HEK293 (cell line): ENCODE results near the gene FLT3LG.

Experiments used
- CTCF ChIA-PET: fragments of 350-600 bp; formaldehyde crosslinking; extraction: SDS; loops from one replicate; lab custom pipeline; 2021; ENCODE audit warnings: antibody characterized with exemption; lab: Yijun Ruan, JAX
- POLR2A ChIA-PET: fragments of 300-600 bp; formaldehyde crosslinking; extraction: SDS; loops from one replicate; lab custom pipeline; 2020; ENCODE audit warnings: antibody characterized with exemption, inconsistent platforms; lab: Yijun Ruan, JAX
- H3K27ac ChIP-seq: fragments of 200-500 bp; sonication (Bioruptor generic); 2 replicates; pipeline ENCODE4 v1.5.1; 2014; ENCODE audit warnings: low read depth, low read length, control low read depth, inconsistent platforms; ENCODE audit errors: extremely low read depth
- H3K36me3 ChIP-seq, 2 experiments: fragments of 200-500 bp in 1 of 2; sonication (Bioruptor generic) in 1 of 2; 1 replicate in 1 of 2; 2 replicates in 1 of 2; pipeline ENCODE4 v1.5.1; 2014 to 2017; ENCODE audit warnings: inconsistent platforms in 2 of 2, low read length in 2 of 2; ENCODE audit not compliant: control insufficient read depth in 2 of 2, insufficient read depth in 1 of 2
- H3K4me1 ChIP-seq: fragments of 200-500 bp; sonication (Bioruptor generic); 2 replicates; pipeline ENCODE4 v1.5.1; 2014; ENCODE audit warnings: mild to moderate bottlenecking, low read length, inconsistent platforms; ENCODE audit not compliant: control insufficient read depth, insufficient read depth
- H3K4me3 ChIP-seq: 2 replicates; pipeline ENCODE4 v1.5.1; 2011; ENCODE audit warnings: low read depth, mild to moderate bottlenecking, control low read depth, low read length, moderate library complexity
- H3K9me3 ChIP-seq: fragments of 200-500 bp; sonication (Bioruptor generic); 2 replicates; pipeline ENCODE4 v1.5.1; 2014; ENCODE audit warnings: low read depth, low read length, inconsistent platforms; ENCODE audit not compliant: control insufficient read depth, insufficient read depth
- EGR2 ChIP-seq: fragments of 450-650 bp; formaldehyde crosslinking; IDR thresholded peaks from 2 replicates; pipeline ENCODE4 v1.5.1; 2016; ENCODE audit warnings: low read depth, missing biosample characterization, missing genetic modification characterization
- MZF1 ChIP-seq: fragments of 450-650 bp; formaldehyde crosslinking; IDR thresholded peaks from 2 replicates; pipeline ENCODE4 v1.5.1; 2017; ENCODE audit warnings: missing biosample characterization, missing genetic modification characterization, borderline replicate concordance
- SP7 ChIP-seq: fragments of 450-650 bp; formaldehyde crosslinking; IDR thresholded peaks from 2 replicates; pipeline ENCODE4 v1.5.1; 2016; ENCODE audit warnings: missing biosample characterization, missing genetic modification characterization
- TRIM28 ChIP-seq: IDR thresholded peaks from 2 replicates; pipeline ENCODE4 v1.6.1; 2011; ENCODE audit warnings: low read length, control low read depth, borderline replicate concordance
- ZBTB48 ChIP-seq: fragments of 450-650 bp; formaldehyde crosslinking; IDR thresholded peaks from 2 replicates; pipeline ENCODE4 v1.5.1; 2016; ENCODE audit warnings: missing biosample characterization, missing genetic modification characterization
- ZFHX2 ChIP-seq: fragments of 450-650 bp; formaldehyde crosslinking; conservative IDR thresholded peaks from 2 replicates; pipeline ENCODE4 v1.5.1; 2016; ENCODE audit warnings: missing biosample characterization, missing genetic modification characterization
- ZFP3 ChIP-seq: fragments of 450-650 bp; formaldehyde crosslinking; IDR thresholded peaks from 2 replicates; pipeline ENCODE4 v1.5.1; 2016; ENCODE audit warnings: low read depth, missing biosample characterization, missing genetic modification characterization
- ZFP41 ChIP-seq: fragments of 450-650 bp; formaldehyde crosslinking; IDR thresholded peaks from 2 replicates; pipeline ENCODE4 v1.5.1; 2016; ENCODE audit warnings: missing biosample characterization, missing genetic modification characterization, borderline replicate concordance
- ZNF114 ChIP-seq: fragments of 450-650 bp; formaldehyde crosslinking; IDR thresholded peaks from 2 replicates; pipeline ENCODE4 v1.5.0; 2017; ENCODE audit warnings: missing biosample characterization, missing genetic modification characterization
- ZNF211 ChIP-seq: fragments of 450-650 bp; formaldehyde crosslinking; IDR thresholded peaks from 2 replicates; pipeline ENCODE4 v1.5.1; 2016; ENCODE audit warnings: low read depth, missing biosample characterization, missing genetic modification characterization
- ZNF302 ChIP-seq: fragments of 450-650 bp; formaldehyde crosslinking; IDR thresholded peaks from 2 replicates; pipeline ENCODE4 v1.5.1; 2016; ENCODE audit warnings: missing biosample characterization, missing genetic modification characterization, low read depth
- ZNF335 ChIP-seq: fragments of 450-650 bp; formaldehyde crosslinking; conservative IDR thresholded peaks from 2 replicates; pipeline ENCODE4 v1.5.1; 2016; ENCODE audit warnings: missing biosample characterization, missing genetic modification characterization
- ZNF416 ChIP-seq: fragments of 450-650 bp; formaldehyde crosslinking; IDR thresholded peaks from 2 replicates; pipeline ENCODE4 v1.5.1; 2016; ENCODE audit warnings: missing biosample characterization, missing genetic modification characterization
- ZNF473 ChIP-seq: fragments of 450-650 bp; formaldehyde crosslinking; IDR thresholded peaks from 2 replicates; pipeline ENCODE4 v1.5.1; 2017; ENCODE audit warnings: missing biosample characterization, missing genetic modification characterization
- ZNF629 ChIP-seq: fragments of 450-650 bp; formaldehyde crosslinking; IDR thresholded peaks from 2 replicates; pipeline ENCODE4 v1.5.1; 2017; ENCODE audit warnings: missing biosample characterization, missing genetic modification characterization
- ZNF658 ChIP-seq: fragments of 450-650 bp; formaldehyde crosslinking; IDR thresholded peaks from 2 replicates; pipeline ENCODE4; 2016; ENCODE audit warnings: missing biosample characterization, missing genetic modification characterization
- ZNF747 ChIP-seq: fragments of 450-650 bp; formaldehyde crosslinking; IDR thresholded peaks from 2 replicates; pipeline ENCODE4 v1.5.1; 2016; ENCODE audit warnings: missing biosample characterization, missing genetic modification characterization
- ZNF76 ChIP-seq: fragments of 450-650 bp; formaldehyde crosslinking; IDR thresholded peaks from 2 replicates; pipeline ENCODE4; 2016; ENCODE audit warnings: low read depth, missing biosample characterization, missing genetic modification characterization, borderline replicate concordance
- ZSCAN30 ChIP-seq: fragments of 450-650 bp; IDR thresholded peaks from 2 replicates; pipeline ENCODE4 v1.5.1; 2018; ENCODE audit warnings: missing biosample characterization, mild to moderate bottlenecking, missing genetic modification characterization, moderate library complexity
- TF ChIP-seq, protein P1 (sequence below): fragments of 450-650 bp; formaldehyde crosslinking; IDR thresholded peaks from 2 replicates; pipeline ENCODE4 v1.5.1; 2017; ENCODE audit warnings: missing biosample characterization, missing genetic modification characterization
- TF ChIP-seq, protein P2 (sequence below): fragments of 450-650 bp; formaldehyde crosslinking; IDR thresholded peaks from 2 replicates; pipeline ENCODE4 v1.5.1; 2016; ENCODE audit warnings: missing biosample characterization, missing genetic modification characterization
- TF ChIP-seq, protein P3 (sequence below): fragments of 450-650 bp; formaldehyde crosslinking; IDR thresholded peaks from 2 replicates; pipeline ENCODE4 v1.5.1; 2016; ENCODE audit warnings: missing biosample characterization, missing genetic modification characterization
- TF ChIP-seq, protein P4 (sequence below): fragments of 450-650 bp; formaldehyde crosslinking; IDR thresholded peaks from 2 replicates; pipeline ENCODE4 v1.5.1; 2016; ENCODE audit warnings: missing biosample characterization, missing genetic modification characterization, low read depth
- TF ChIP-seq, protein P5 (sequence below): fragments of 450-650 bp; formaldehyde crosslinking; IDR thresholded peaks from 2 replicates; pipeline ENCODE4 v1.5.1; 2016; ENCODE audit warnings: missing biosample characterization, missing genetic modification characterization, borderline replicate concordance
- TF ChIP-seq, protein P6 (sequence below): fragments of 450-650 bp; formaldehyde crosslinking; IDR thresholded peaks from 2 replicates; pipeline ENCODE4 v1.5.1; 2016; ENCODE audit warnings: missing biosample characterization, missing genetic modification characterization

Gene FLT3LG

DNA sequence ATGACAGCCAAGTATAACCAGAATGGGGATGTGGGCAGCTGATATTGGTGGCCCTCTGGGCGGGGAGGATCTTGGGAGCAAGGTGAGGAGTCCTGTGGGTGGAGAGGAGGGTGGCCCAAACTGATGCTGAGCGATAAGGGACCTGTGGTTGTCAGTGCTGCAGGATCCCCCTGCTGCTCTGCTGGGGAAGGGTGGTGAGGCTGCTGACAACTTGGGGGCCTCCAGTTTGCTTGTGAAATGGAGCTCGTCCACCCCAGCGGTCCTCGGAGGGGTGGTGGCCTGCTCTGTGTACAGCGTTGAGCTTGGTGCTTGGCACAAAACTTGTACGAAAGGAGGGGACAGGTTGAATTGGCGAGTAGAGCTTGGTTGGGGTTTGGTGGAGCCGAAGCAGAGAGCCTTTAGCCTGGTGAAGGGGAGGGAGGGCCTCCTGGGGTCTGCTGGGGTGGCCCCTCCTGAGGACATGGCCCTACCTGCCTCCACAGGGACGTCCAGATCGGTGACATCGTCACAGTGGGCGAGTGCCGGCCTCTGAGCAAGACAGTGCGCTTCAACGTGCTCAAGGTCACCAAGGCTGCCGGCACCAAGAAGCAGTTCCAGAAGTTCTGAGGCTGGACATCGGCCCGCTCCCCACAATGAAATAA, 25.1 kb downstream of the FLT3LG start:
- POLR2A ChIA-PET, result interaction anchor here (0.7 to 1.6 kb wide), 6 partner anchors 46 to 268 kb away, joined by 3 to 5 read pairs (median 3); partner anchors contain the start of genes ALDH16A1 and AP2A1
- Histone ChIP-seq H3K4me1 (peaks cover 7% of the 10 kb centered on the region), H3K9me3 (no peaks in the 10 kb centered on the region), H3K27ac (peak overlapping the region; percentile 40; the same call in 1 of the 2 replicates), H3K4me3 (no peak overlapping the region), H3K36me3 (peaks cover 15 to 37% of the 10 kb centered on the region in 2 experiments)
- CTCF ChIA-PET, result interaction anchor here (1.0 kb wide), 2 partner anchors 25 to 71 kb away, joined by 5 to 7 read pairs; partner anchors contain the start of gene FLT3LG
- TF ChIP-seq ZBTB48 (no peak), ZNF114 (no peak), SP7 (tag by site-specific recombination) (no peak), ZSCAN30 (tag by site-specific recombination) (no peak), ZNF76 (tag by site-specific recombination) (no peak), ZNF747 (tag by site-specific recombination) (no peak), ZNF211 (tag by site-specific recombination) (no peak), ZNF658 (tag by site-specific recombination) (no peak), ZNF416 (tag by site-specific recombination) (no peak), ZNF335 (no peak), ZNF629 (tag by site-specific recombination) (no peak), ZFP3 (tag by site-specific recombination) (no peak), ZNF473 (no peak), ZFHX2 (tag by site-specific recombination) (peak; percentile 48), ZNF302 (tag by site-specific recombination) (no peak), ZFP41 (tag by site-specific recombination) (no peak), MZF1 (tag by site-specific recombination) (no peak), TRIM28 (no peak), EGR2 (tag by site-specific recombination) (peak; percentile 57)
- TF ChIP-seq, protein P1, sequence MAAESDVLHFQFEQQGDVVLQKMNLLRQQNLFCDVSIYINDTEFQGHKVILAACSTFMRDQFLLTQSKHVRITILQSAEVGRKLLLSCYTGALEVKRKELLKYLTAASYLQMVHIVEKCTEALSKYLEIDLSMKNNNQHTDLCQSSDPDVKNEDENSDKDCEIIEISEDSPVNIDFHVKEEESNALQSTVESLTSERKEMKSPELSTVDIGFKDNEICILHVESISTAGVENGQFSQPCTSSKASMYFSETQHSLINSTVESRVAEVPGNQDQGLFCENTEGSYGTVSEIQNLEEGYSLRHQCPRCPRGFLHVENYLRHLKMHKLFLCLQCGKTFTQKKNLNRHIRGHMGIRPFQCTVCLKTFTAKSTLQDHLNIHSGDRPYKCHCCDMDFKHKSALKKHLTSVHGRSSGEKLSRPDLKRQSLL, result no peak
- TF ChIP-seq, protein P2, sequence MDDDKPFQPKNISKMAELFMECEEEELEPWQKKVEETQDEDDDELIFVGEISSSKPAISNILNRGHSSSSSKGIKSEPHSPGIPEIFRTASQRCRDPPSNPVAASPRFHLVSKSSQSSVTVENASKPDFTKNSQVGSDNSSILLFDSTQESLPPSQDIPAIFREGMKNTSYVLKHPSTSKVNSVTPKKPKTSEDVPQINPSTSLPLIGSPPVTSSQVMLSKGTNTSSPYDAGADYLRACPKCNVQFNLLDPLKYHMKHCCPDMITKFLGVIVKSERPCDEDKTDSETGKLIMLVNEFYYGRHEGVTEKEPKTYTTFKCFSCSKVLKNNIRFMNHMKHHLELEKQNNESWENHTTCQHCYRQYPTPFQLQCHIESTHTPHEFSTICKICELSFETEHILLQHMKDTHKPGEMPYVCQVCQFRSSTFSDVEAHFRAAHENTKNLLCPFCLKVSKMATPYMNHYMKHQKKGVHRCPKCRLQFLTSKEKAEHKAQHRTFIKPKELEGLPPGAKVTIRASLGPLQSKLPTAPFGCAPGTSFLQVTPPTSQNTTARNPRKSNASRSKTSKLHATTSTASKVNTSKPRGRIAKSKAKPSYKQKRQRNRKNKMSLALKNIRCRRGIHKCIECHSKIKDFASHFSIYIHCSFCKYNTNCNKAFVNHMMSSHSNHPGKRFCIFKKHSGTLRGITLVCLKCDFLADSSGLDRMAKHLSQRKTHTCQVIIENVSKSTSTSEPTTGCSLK (tag by site-specific recombination), result no peak
- TF ChIP-seq, protein P3, sequence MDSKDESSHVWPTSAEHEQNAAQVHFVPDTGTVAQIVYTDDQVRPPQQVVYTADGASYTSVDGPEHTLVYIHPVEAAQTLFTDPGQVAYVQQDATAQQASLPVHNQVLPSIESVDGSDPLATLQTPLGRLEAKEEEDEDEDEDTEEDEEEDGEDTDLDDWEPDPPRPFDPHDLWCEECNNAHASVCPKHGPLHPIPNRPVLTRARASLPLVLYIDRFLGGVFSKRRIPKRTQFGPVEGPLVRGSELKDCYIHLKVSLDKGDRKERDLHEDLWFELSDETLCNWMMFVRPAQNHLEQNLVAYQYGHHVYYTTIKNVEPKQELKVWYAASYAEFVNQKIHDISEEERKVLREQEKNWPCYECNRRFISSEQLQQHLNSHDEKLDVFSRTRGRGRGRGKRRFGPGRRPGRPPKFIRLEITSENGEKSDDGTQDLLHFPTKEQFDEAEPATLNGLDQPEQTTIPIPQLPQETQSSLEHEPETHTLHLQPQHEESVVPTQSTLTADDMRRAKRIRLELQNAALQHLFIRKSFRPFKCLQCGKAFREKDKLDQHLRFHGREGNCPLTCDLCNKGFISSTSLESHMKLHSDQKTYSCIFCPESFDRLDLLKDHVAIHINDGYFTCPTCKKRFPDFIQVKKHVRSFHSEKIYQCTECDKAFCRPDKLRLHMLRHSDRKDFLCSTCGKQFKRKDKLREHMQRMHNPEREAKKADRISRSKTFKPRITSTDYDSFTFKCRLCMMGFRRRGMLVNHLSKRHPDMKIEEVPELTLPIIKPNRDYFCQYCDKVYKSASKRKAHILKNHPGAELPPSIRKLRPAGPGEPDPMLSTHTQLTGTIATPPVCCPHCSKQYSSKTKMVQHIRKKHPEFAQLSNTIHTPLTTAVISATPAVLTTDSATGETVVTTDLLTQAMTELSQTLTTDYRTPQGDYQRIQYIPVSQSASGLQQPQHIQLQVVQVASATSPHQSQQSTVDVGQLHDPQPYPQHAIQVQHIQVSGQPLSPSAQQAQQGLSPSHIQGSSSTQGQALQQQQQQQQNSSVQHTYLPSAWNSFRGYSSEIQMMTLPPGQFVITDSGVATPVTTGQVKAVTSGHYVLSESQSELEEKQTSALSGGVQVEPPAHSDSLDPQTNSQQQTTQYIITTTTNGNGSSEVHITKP (tag by site-specific recombination), result peak; percentile 68
- TF ChIP-seq, protein P4, sequence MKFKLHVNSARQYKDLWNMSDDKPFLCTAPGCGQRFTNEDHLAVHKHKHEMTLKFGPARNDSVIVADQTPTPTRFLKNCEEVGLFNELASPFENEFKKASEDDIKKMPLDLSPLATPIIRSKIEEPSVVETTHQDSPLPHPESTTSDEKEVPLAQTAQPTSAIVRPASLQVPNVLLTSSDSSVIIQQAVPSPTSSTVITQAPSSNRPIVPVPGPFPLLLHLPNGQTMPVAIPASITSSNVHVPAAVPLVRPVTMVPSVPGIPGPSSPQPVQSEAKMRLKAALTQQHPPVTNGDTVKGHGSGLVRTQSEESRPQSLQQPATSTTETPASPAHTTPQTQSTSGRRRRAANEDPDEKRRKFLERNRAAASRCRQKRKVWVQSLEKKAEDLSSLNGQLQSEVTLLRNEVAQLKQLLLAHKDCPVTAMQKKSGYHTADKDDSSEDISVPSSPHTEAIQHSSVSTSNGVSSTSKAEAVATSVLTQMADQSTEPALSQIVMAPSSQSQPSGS, result 0 out of 2 replicates have a peak, but pooled peaks have one; percentile 4
- TF ChIP-seq, protein P5, sequence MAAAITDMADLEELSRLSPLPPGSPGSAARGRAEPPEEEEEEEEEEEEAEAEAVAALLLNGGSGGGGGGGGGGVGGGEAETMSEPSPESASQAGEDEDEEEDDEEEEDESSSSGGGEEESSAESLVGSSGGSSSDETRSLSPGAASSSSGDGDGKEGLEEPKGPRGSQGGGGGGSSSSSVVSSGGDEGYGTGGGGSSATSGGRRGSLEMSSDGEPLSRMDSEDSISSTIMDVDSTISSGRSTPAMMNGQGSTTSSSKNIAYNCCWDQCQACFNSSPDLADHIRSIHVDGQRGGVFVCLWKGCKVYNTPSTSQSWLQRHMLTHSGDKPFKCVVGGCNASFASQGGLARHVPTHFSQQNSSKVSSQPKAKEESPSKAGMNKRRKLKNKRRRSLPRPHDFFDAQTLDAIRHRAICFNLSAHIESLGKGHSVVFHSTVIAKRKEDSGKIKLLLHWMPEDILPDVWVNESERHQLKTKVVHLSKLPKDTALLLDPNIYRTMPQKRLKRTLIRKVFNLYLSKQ (tag by site-specific recombination), result no peak
- TF ChIP-seq, protein P6, sequence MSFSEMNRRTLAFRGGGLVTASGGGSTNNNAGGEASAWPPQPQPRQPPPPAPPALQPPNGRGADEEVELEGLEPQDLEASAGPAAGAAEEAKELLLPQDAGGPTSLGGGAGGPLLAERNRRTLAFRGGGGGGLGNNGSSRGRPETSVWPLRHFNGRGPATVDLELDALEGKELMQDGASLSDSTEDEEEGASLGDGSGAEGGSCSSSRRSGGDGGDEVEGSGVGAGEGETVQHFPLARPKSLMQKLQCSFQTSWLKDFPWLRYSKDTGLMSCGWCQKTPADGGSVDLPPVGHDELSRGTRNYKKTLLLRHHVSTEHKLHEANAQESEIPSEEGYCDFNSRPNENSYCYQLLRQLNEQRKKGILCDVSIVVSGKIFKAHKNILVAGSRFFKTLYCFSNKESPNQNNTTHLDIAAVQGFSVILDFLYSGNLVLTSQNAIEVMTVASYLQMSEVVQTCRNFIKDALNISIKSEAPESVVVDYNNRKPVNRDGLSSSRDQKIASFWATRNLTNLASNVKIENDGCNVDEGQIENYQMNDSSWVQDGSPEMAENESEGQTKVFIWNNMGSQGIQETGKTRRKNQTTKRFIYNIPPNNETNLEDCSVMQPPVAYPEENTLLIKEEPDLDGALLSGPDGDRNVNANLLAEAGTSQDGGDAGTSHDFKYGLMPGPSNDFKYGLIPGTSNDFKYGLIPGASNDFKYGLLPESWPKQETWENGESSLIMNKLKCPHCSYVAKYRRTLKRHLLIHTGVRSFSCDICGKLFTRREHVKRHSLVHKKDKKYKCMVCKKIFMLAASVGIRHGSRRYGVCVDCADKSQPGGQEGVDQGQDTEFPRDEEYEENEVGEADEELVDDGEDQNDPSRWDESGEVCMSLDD, result no peak
